Central memory CD8-positive, alpha-beta T cell (primary cell): ENCODE measurements around the gene BAG3.

ENCODE experiments used
- ATAC-seq: fragments of 150-1000 bp; cut with Tn5 transposase; replicated peaks from 2 replicates; pipeline ENCODE4 v1.10.0; 2022; ENCODE audit warnings: mild to moderate bottlenecking, moderate FRiP score, moderate number of reproducible peaks; ENCODE audit not compliant: poor library complexity, severe bottlenecking; ENCODE audit errors: extremely low read depth
- DNase-seq, 2 donors: peaks; one replicate each; pipeline ENCODE4 v3.0.0; 2021; ENCODE audit warnings: low spot score in 2 of 2
- H3K27ac Mint-ChIP-seq: one replicate; pipeline ENCODE4 v1.8.0; 2022; ENCODE audit warnings: low read depth, mild to moderate bottlenecking, moderate library complexity, mixed read lengths
- H3K27me3 Mint-ChIP-seq: one replicate; pipeline ENCODE4 v1.8.0; 2022; ENCODE audit warnings: mixed read lengths
- H3K36me3 Mint-ChIP-seq: one replicate; pipeline ENCODE4 v1.8.0; 2022; ENCODE audit warnings: mild to moderate bottlenecking, moderate library complexity, mixed read lengths; ENCODE audit not compliant: insufficient read depth
- H3K4me1 Mint-ChIP-seq: one replicate; pipeline ENCODE4 v1.8.0; 2022; ENCODE audit warnings: mixed read lengths
- H3K4me3 Mint-ChIP-seq: one replicate; pipeline ENCODE4 v1.8.0; 2022; ENCODE audit warnings: mild to moderate bottlenecking, moderate library complexity, mixed read lengths
- H3K9me3 Mint-ChIP-seq: one replicate; pipeline ENCODE4 v1.8.0; 2022; ENCODE audit warnings: mixed read lengths

The BAG3 gene

DNA sequence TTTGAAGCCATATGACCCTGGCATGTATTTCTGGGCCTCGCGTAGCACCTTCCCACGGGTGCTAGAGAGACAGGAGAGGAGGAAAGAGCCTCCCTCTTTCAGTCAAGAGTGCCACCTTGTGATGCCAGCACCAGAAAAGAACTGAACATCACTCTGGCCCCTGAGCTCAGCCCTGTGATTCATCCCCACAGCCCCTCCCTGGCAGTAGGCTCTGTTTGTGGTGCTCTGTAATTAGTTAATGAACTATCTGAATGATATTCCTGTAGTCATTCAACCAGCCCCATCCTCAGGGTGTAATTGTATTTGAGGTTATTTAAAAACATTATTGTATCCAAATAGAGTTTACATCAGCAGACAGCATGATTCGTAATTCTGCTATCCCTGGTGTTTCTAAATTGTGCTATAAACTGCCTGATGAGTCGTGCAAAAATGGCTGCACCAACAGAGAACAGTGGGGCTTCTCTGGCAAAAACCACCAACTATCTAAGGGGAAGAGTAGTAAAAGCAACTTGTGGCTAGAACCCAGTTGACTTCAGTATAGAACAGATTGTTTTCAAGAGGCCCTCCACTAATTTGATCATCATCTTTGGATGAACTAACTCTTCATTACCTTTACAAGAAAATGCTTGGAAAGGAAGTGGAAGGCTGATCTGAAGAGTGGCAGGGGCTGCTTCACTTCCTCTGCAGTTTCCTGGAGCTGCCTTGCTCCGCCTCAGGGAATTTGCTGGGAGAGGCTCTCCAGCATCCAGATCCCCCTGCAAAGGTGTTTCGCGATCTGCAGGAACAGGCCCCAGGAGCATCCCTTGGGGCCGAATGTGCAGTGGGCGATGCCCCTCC is 30.7 kb upstream of the BAG3 start:
- H3K27me3 Mint-ChIP-seq = no peaks in the 10 kb centered on the region
- ATAC-seq (no peak), DNase-seq (no peak)
- no peak overlapping the region for H3K27ac Mint-ChIP-seq
- no peaks in the 10 kb centered on the region for H3K4me1 Mint-ChIP-seq
- peaks cover under 1% of the 10 kb centered on the region for H3K36me3 Mint-ChIP-seq
- H3K9me3 Mint-ChIP-seq = no peaks in the 10 kb centered on the region
- H3K4me3 Mint-ChIP-seq = no peak overlapping the region

DNA sequence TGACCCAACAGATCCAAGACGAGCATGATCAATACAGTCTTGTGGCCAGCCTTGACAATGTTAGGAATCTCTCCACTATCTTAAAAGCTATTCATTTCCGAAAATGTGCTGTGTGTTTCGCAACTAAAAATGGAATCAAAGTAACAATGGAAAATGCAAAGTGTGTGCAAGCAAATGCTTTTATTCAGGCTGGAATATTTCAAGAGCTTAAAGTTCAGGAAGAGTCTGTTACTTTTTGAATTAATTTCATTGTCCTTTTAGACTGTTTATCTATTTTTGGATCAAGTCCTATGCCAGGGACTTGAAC is 30.1 kb upstream of the BAG3 start:
- ATAC-seq (no peak), DNase-seq (no peak)
- no peak overlapping the region for H3K27ac Mint-ChIP-seq
- no peaks in the 10 kb centered on the region for H3K36me3 Mint-ChIP-seq
- no peaks in the 10 kb centered on the region for H3K4me1 Mint-ChIP-seq
- no peaks in the 10 kb centered on the region for H3K9me3 Mint-ChIP-seq
- H3K4me3 Mint-ChIP-seq = no peak overlapping the region
- H3K27me3 Mint-ChIP-seq = no peaks in the 10 kb centered on the region

DNA sequence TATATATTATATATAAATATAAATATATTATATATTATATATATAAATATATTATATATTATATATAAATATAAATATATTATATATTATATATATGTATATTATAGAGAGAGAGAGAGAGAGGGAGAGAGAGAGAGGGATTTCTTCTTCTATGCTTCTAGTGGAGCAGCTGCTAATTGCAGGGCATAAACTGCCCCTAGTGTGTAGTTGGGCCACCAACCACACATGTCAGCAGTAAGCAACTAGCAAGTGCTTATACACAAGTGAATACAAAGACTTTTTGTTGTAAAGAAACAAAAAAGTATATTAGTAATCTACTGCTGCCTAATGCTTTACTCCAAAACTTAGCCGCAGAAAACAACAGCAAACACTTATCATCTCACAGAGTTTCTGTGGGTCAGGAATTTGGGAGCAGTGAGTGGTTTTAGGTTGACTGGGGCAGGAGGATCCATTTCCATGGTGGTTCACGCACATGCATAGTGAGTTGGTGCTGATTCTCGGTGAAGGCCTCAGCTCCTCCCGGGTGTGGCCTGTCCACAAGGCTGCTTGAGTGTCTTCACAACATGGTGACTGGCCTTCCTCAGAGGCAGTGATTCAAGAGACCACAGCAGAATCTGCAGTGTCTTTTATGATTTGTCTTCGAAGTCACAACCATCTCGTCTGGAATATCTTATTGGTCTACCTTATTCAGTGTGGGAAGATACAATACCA is 25.5 kb upstream of the BAG3 start:
- H3K36me3 Mint-ChIP-seq = no peaks in the 10 kb centered on the region
- ATAC-seq (no peak), DNase-seq (no peak)
- no peaks in the 10 kb centered on the region for H3K4me1 Mint-ChIP-seq
- no peak overlapping the region for H3K27ac Mint-ChIP-seq
- no peaks in the 10 kb centered on the region for H3K27me3 Mint-ChIP-seq
- no peak overlapping the region for H3K4me3 Mint-ChIP-seq
- no peaks in the 10 kb centered on the region for H3K9me3 Mint-ChIP-seq

DNA sequence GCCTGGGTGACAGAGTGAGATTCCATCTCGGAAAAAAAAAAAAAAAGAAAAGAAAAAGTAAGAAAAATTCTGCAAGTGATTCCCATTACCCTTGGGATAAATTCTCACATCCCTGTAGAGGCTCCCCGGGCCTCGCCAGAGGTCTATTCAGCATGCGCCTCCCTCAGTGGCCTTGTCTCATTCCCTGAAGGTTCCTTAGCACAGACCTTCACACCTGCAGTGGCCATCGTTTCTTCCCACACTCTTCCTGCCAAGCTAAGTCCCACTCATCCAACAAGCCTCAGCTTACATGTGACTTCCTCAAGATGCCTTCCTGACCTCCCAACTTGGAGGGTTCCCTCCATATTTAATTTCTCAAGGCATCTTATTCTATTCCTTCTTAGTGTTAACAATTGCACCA is 20.9 kb upstream of the BAG3 start:
- Mint-ChIP-seq H3K4me1 (no peaks in the 10 kb centered on the region), H3K36me3 (no peaks in the 10 kb centered on the region), H3K27me3 (no peaks in the 10 kb centered on the region), H3K27ac (no peak overlapping the region), H3K4me3 (no peak overlapping the region), H3K9me3 (no peaks in the 10 kb centered on the region)
- no peak for DNase-seq
- no peak for ATAC-seq

DNA sequence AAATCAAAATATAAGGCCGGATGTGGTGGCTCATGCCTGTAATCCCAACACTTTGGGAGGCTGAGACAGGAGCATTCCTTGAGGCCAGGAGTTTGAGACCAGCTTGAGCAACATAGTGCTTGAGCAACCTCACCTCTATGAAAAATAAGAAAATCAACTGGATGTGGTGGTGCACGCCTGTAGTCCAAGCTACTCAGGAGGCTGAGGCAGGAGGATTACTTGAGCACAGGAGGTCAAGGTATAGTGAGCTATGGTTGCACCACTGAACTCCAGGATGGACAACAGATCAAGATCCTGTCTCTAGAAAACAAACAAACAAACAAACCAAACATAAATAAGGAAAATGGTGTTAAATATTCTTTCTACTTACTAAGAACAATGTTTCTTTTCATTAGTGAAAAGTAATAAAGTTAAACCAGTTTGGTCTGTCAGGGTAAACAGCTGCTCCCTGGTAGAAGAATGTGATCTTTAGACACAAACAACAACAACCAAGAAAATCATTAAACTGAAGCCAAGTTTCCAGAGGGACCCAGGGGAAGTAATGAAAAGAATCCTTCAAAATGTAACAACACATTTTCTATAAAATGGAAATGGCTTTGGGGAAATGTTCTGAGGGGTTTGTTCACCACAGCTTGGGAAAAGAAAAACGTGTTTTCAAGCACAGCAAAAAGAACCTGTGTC is 17.5 kb upstream of the BAG3 start:
- H3K27ac Mint-ChIP-seq = no peak overlapping the region
- no peaks in the 10 kb centered on the region for H3K36me3 Mint-ChIP-seq
- H3K9me3 Mint-ChIP-seq = no peaks in the 10 kb centered on the region
- H3K4me1 Mint-ChIP-seq = no peaks in the 10 kb centered on the region
- DNase-seq = no peak
- peaks cover 7% of the 10 kb centered on the region for H3K27me3 Mint-ChIP-seq
- no peak overlapping the region for H3K4me3 Mint-ChIP-seq
- no peak for ATAC-seq

DNA sequence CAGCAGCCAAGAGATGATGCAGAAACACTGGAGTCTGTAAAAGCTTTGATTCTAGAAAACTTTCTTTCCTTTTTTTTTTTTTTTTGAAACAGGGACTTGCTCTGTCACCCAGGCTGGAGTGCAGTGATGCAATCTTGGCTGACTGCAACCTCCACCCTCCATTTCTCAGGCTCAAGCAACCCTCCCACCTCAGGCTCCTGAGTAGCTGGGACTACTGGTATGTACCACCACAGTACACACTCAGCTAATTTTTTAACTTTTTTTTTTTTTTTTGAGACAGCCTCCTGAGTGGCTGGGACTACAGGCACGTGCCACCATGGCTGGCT is 17.0 kb upstream of the BAG3 start:
- ATAC-seq = no peak
- H3K4me1 Mint-ChIP-seq = no peaks in the 10 kb centered on the region
- DNase-seq = no peak
- H3K4me3 Mint-ChIP-seq = no peak overlapping the region
- no peak overlapping the region for H3K27ac Mint-ChIP-seq
- peaks cover 7% of the 10 kb centered on the region for H3K27me3 Mint-ChIP-seq
- no peaks in the 10 kb centered on the region for H3K36me3 Mint-ChIP-seq
- H3K9me3 Mint-ChIP-seq = no peaks in the 10 kb centered on the region

DNA sequence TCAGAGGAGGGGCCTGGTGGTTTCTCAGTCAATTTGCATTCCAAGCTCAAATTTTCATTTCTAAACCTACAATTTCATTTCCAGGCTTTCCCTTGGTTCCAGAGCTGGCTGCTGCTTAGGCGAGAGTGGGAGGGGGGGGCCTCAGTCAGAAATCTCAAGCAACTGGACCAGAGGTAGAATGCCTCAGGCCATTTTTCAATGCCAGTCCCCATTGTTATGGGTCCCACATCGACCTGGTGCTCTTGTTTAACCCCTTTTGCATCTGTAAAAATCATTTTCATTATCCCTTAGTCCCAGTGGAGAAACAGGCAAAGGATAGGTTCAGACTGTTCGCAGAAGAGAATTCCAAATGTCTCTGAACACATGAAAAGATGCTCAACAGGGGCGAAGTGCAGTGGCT is 13.5 kb upstream of the BAG3 start:
- ATAC-seq (no peak), DNase-seq (no peak)
- H3K9me3 Mint-ChIP-seq = no peaks in the 10 kb centered on the region
- peaks cover 5% of the 10 kb centered on the region for H3K36me3 Mint-ChIP-seq
- no peak overlapping the region for H3K27ac Mint-ChIP-seq
- H3K4me1 Mint-ChIP-seq = peaks cover 11% of the 10 kb centered on the region
- peaks cover 7% of the 10 kb centered on the region for H3K27me3 Mint-ChIP-seq
- H3K4me3 Mint-ChIP-seq = no peak overlapping the region

DNA sequence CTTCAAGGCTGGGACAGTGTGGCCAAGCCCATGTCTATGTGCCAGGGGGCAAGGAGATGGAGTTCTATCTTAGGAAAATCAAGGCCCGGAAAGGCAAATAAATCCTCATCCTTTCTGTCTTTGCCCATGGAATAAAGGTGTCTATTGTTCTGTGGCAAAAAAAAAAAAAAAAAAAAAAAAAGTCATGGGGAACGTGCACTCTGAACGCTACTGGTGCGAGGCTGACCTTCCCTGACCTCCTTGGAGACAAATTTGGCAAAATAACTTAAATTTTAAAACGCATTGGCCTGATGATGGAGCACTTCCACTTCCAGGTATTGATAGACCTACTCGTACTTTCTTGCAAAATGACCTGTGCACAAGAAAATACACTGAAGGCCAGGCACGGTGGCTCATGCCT is 12.2 kb upstream of the BAG3 start:
- no peak overlapping the region for H3K4me3 Mint-ChIP-seq
- peaks cover 23% of the 10 kb centered on the region for H3K4me1 Mint-ChIP-seq
- H3K9me3 Mint-ChIP-seq = no peaks in the 10 kb centered on the region
- H3K27ac Mint-ChIP-seq = no peak overlapping the region
- H3K36me3 Mint-ChIP-seq = peaks cover 7% of the 10 kb centered on the region
- DNase-seq (no peak), ATAC-seq (no peak)
- peaks cover 7% of the 10 kb centered on the region for H3K27me3 Mint-ChIP-seq

DNA sequence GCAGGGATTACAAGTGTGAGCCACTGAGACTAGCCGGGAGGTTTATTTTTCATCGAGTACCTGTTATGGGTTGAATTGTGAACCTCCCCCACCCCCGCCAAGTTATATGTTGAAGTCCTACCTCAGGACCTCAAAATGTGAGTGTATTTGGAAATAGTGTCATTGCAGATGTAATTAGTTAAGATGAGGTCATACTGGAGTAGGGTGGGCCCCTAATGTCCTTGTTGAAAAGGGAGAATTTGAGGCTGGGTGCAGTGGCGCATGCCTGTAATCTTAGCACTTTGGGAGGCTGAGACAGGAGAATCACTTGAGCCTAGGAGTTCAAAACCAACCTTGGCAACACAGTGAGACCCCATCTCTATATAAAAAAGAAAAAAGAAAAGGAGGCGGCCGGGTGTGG is 10.8 kb upstream of the BAG3 start:
- Mint-ChIP-seq H3K9me3 (no peaks in the 10 kb centered on the region), H3K27me3 (peaks cover 7% of the 10 kb centered on the region)

DNA sequence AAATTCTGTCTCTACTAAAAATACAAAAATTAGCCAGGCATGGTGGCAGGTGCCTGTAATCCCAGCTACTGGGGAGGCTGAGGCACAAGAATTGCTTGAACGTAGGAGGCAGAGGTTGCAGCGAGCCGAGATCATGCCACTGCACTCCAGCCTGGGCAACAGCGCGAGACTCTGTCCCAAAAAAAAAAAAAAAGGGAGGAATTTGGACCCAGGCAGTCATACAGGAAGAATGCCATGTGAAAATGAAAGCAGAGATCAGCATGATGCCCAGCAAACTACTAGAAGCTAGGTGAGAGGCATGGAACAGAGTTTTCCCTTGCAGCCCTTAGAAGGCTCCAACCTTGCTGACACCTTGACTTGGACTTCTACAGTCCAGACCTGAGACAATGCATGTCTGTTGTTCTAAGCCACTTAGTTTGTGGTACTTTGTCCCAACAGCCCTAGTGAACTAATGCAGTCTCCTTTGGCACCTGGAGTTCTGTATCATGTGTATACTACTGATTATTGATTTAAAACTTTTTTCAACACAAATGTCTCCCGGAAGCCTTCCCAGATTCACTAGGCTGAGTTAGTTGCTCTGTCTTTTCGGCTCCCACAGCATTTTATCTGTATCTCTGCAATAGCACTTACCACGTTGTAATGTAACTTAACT is 10.2 kb upstream of the BAG3 start:
- DNase-seq = no peak
- H3K27me3 Mint-ChIP-seq = peaks cover 7% of the 10 kb centered on the region
- peaks cover 23% of the 10 kb centered on the region for H3K4me1 Mint-ChIP-seq
- no peak overlapping the region for H3K27ac Mint-ChIP-seq
- H3K36me3 Mint-ChIP-seq = peaks cover 7% of the 10 kb centered on the region
- ATAC-seq = no peak
- no peak overlapping the region for H3K4me3 Mint-ChIP-seq
- H3K9me3 Mint-ChIP-seq = no peaks in the 10 kb centered on the region

More for the DNA sequence above, 10.8 kb upstream of the BAG3 start:
- Mint-ChIP-seq H3K4me3 (no peak overlapping the region), H3K36me3 (peaks cover 7% of the 10 kb centered on the region), H3K27ac (no peak overlapping the region), H3K4me1 (peaks cover 23% of the 10 kb centered on the region)
- no peak for DNase-seq
- no peak for ATAC-seq

DNA sequence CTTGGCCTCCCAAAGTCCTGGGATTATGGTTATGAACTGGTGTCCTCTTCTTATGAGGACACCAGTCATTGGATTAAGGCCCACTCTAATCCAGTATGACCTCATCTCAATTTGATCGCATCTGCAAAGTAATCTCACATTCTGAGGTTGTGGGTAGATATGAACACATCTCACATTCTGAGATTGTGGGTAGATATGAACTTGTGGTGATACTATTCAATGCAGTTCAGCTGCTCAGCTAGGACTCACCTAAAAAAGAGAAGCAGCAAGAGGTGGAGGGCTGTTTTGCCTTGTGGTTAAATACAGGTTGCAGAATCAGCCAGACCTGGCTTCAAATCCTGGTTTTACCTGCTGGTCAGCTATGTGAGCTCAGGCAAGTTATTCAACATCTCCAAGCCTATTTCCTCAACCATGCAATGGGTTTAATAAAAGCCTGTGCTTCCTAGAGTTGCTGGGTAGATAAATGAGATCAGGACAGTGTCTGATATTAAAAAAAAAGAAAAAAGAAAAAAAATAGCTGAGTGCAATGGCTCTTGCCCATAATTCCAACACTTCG is 8.5 kb upstream of the BAG3 start:
- Mint-ChIP-seq H3K4me1 (peaks cover 23% of the 10 kb centered on the region), H3K9me3 (no peaks in the 10 kb centered on the region), H3K4me3 (peak overlapping the region; percentile 64), H3K27ac (peak overlapping the region; percentile 45), H3K36me3 (peaks cover 7% of the 10 kb centered on the region), H3K27me3 (peaks cover 7% of the 10 kb centered on the region)
- DNase-seq (peak in 1 of 2 donors; percentile 34), ATAC-seq (peak; percentile 100)

DNA sequence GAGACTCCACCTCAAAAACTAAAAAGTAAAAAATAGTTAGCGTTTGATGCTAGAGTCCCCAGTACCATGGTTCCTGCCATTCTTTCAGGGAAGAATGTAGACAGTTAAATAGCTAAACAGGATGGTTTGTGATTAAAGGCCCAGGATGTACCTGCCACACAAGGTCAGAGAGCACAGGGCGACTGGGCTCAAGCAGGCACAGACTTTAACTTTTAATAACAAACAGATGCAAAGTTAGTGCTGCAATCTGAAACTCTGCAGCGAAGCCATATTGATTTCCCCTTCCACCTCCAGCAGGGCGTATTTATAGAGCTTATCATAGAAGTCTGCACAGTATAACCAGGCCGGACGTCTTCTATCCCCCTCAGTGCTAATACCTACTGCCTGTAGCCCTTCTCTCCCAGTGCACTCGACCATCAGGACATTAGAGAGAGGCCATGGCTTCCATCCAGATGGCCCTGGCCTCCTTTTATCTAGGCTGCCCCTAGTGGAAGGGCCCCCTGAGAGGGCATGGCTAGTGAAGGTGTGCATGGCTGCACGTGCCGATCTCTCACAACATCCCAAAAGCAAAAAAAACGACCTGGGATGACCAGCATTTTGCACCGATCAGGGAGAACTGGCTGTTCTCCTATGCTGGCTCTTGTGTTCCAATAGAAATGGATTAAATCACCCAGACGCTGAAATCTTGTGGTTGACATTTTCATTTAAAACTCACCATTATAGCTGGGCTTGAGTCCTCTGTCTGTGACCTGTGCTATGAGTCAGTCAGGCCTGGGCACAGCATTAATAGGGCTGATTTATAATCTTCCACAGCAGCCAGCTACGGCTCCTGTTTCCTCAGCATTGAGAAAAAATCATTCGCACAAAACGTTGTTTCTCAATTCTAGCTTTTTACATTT is 7.6 kb upstream of the BAG3 start:
- H3K36me3 Mint-ChIP-seq = peaks cover 7% of the 10 kb centered on the region
- peak overlapping the region; percentile 64 for H3K4me3 Mint-ChIP-seq
- no peak for ATAC-seq
- DNase-seq = no peak
- peak overlapping the region; percentile 45 for H3K27ac Mint-ChIP-seq
- peaks cover 23% of the 10 kb centered on the region for H3K4me1 Mint-ChIP-seq
- H3K9me3 Mint-ChIP-seq = no peaks in the 10 kb centered on the region
- H3K27me3 Mint-ChIP-seq = peaks cover 1% of the 10 kb centered on the region
